ENCODE measurements around the gene CHCHD3.

- TF ChIP-seq EZH2 (IDR thresholded peaks at IDR 0.05), result no peak
- TF ChIP-seq POLR2AphosphoS5 (IDR thresholded peaks at IDR 0.05; ENCODE audit: borderline replicate concordance, low read depth, low read length), result no peak
- TF ChIP-seq FOXP2 (optimal IDR thresholded peaks at IDR 0.05; ENCODE audit: control extremely low read depth, extremely low read length, insufficient read depth), result no peak
Measured at GRCh38 chr7:132947011-132947410, 134.9 kb downstream of the CHCHD3 start.
